ENCODE results near the gene NOC4L. TPM values are rescaled to one million over a fixed set of nuclear protein-coding genes. Genes with fewer than 3 reads are reported as not detected.

The NOC4L gene
- polyA plus RNA-seq, 1 donor (not counting 4 experiments of a cell fraction or from before 2014, with no cell fraction given) = 3.7 TPM

DNA sequence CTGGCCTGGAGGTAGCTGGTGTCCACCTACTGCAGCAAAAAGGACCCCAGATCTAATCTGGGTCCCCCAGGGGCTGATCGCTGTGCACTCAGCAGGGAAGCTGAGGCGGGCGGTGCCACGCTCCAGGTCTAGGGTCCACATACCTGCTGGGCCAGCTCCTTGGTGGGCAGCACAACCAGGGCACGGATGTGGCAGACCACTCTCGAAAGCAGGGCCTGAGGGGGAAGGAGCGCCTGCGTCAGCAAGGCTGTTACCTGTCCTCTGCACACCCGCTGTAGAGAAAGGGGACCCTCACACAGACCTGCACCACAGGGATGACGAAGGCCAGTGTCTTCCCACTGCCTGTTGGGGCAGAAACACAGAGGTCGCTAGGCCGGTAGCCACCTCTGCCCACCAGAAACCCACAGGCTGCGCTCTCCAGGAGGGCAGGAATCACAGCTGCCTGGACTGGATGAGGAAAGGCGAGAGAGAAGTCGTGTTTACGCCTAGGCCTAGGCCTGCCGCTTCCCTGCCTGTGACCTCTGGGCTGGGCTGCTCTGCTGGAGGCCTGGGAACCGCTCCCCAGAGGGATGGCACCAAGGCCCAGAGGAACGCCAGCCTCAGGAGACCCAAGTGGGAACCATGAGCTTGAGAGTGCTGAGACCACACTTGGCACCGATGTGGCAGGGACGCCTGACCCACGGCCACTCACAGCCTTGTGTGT, 2.1 kb upstream of the NOC4L start:
- no peak for TF ChIP-seq EZH2 (IDR thresholded peaks at IDR 0.05; ENCODE audit: low read length)
- TF ChIP-seq, protein P1, sequence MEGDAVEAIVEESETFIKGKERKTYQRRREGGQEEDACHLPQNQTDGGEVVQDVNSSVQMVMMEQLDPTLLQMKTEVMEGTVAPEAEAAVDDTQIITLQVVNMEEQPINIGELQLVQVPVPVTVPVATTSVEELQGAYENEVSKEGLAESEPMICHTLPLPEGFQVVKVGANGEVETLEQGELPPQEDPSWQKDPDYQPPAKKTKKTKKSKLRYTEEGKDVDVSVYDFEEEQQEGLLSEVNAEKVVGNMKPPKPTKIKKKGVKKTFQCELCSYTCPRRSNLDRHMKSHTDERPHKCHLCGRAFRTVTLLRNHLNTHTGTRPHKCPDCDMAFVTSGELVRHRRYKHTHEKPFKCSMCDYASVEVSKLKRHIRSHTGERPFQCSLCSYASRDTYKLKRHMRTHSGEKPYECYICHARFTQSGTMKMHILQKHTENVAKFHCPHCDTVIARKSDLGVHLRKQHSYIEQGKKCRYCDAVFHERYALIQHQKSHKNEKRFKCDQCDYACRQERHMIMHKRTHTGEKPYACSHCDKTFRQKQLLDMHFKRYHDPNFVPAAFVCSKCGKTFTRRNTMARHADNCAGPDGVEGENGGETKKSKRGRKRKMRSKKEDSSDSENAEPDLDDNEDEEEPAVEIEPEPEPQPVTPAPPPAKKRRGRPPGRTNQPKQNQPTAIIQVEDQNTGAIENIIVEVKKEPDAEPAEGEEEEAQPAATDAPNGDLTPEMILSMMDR (optimal IDR thresholded peaks at IDR 0.05 in 1 of 3, IDR thresholded peaks at IDR 0.05 in 1 of 3, conservative IDR thresholded peaks at IDR 0.05 in 1 of 3; ENCODE audit: extremely low read depth in 1 of 3, insufficient read depth in 2 of 3, low read length in 3 of 3) = no peak
- DNase-seq (ENCODE audit: low read depth, low spot score) (no peak), FAIRE-seq (no peak)
- Histone ChIP-seq H3K9me3 (ENCODE audit: control insufficient read depth, low read depth, low read length) (no peaks in the 10 kb centered on the region), H2AFZ (ENCODE audit: control insufficient read depth, low read length) (no peak overlapping the region), H3K79me2 (ENCODE audit: control insufficient read depth, insufficient read depth, low read length) (peaks cover 43% of the 10 kb centered on the region), H3K36me3 (ENCODE audit: control insufficient read depth in 2 of 2, extremely low read depth in 1 of 2, insufficient read depth in 2 of 2, low read length in 2 of 2) (peaks cover 17 to 21% of the 10 kb centered on the region in 2 experiments), H3K9ac (ENCODE audit: control insufficient read depth, extremely low read depth, insufficient read depth, low read length) (no peak overlapping the region), H3K27ac (ENCODE audit: control insufficient read depth, insufficient read depth, low read length) (no peak overlapping the region), H3K4me2 (ENCODE audit: control insufficient read depth, extremely low read depth, insufficient read depth, low read depth, low read length) (no peak overlapping the region), H3K9me1 (ENCODE audit: control insufficient read depth, extremely low read depth, insufficient read depth, low read length) (no peaks in the 10 kb centered on the region), H3K4me3 (ENCODE audit: control insufficient read depth in 2 of 3, extremely low read depth in 1 of 3, insufficient read depth in 2 of 3, low read depth in 1 of 3, low read length in 3 of 3) (no peak overlapping the region), H3K27me3 (ENCODE audit: control insufficient read depth, extremely low read depth, insufficient read depth, low read length) (no peaks in the 10 kb centered on the region), H4K20me1 (ENCODE audit: control insufficient read depth, extremely low read depth, insufficient read depth, low read length) (no peaks in the 10 kb centered on the region), H3K4me1 (ENCODE audit: control insufficient read depth, extremely low read depth, insufficient read depth, low read length) (peaks cover 16% of the 10 kb centered on the region)
- dilution Hi-C loops (cut with MboI; ENCODE audit: extremely low pct_ligation_motif_present, low sequenced_read_pairs) = no loop called here

DNA sequence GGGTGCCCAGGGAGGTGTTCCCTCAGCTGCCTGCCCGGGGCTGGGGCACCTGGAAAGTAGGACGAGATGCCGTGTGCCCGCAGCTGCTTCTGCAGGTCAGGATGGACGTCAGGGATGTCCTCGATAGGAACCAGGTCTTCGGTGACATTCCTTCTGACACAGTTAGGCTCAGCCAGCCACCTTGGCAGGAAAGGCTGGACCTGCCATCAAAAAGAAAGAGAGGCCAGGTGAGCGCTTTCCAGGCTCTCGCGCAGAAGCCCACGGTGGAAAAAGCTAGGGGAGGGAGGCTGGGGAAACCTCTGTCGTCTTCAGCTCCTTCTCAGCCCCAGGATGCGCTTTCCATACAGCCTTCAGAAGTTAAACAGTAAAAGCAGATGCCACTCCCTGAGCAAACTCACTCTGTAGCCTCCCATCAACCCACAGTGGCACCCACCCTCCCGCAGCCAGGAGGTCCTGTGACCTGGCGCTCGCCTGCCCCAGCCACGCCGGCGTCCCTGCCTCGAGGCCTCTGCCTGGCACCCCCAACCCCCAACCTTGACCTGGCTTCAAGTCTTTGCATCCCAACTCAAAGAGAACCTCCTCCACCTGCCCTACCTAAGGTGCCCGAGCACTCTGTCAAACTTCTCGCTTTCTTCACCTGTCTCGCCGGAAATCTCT, 1.4 kb upstream of the NOC4L start:
- DNase-seq (ENCODE audit: low read depth, low spot score) = no peak
- H3K9me1 ChIP-seq (ENCODE audit: control insufficient read depth, extremely low read depth, insufficient read depth, low read length) = no peaks in the 10 kb centered on the region
- H3K27me3 ChIP-seq (ENCODE audit: control insufficient read depth, extremely low read depth, insufficient read depth, low read length) = no peaks in the 10 kb centered on the region
- no peak for FAIRE-seq
- TF ChIP-seq, protein P1 (optimal IDR thresholded peaks at IDR 0.05 in 1 of 3, IDR thresholded peaks at IDR 0.05 in 1 of 3, conservative IDR thresholded peaks at IDR 0.05 in 1 of 3; ENCODE audit: extremely low read depth in 1 of 3, insufficient read depth in 2 of 3, low read length in 3 of 3) = no peak
- no peak for TF ChIP-seq EZH2 (IDR thresholded peaks at IDR 0.05; ENCODE audit: low read length)
- H3K4me2 ChIP-seq (ENCODE audit: control insufficient read depth, extremely low read depth, insufficient read depth, low read depth, low read length) = peak overlapping the region; percentile 95
- peaks cover 17 to 20% of the 10 kb centered on the region in 2 experiments for H3K36me3 ChIP-seq (ENCODE audit: control insufficient read depth in 2 of 2, extremely low read depth in 1 of 2, insufficient read depth in 2 of 2, low read length in 2 of 2)
- H3K9ac ChIP-seq (ENCODE audit: control insufficient read depth, extremely low read depth, insufficient read depth, low read length) = peak overlapping the region; percentile 83
- H3K27ac ChIP-seq (ENCODE audit: control insufficient read depth, insufficient read depth, low read length) = peak overlapping the region; percentile 49
- no peaks in the 10 kb centered on the region for H3K9me3 ChIP-seq (ENCODE audit: control insufficient read depth, low read depth, low read length)
- H3K79me2 ChIP-seq (ENCODE audit: control insufficient read depth, insufficient read depth, low read length) = peaks cover 43% of the 10 kb centered on the region
- dilution Hi-C loops (cut with MboI; ENCODE audit: extremely low pct_ligation_motif_present, low sequenced_read_pairs) = no loop called here
- H3K4me3 ChIP-seq (ENCODE audit: control insufficient read depth in 2 of 3, extremely low read depth in 1 of 3, insufficient read depth in 2 of 3, low read depth in 1 of 3, low read length in 3 of 3) = peak overlapping the region; percentile 80 to 97 (median 81)
- H2AFZ ChIP-seq (ENCODE audit: control insufficient read depth, low read length) = no peak overlapping the region
- H3K4me1 ChIP-seq (ENCODE audit: control insufficient read depth, extremely low read depth, insufficient read depth, low read length) = peaks cover 16% of the 10 kb centered on the region
- H4K20me1 ChIP-seq (ENCODE audit: control insufficient read depth, extremely low read depth, insufficient read depth, low read length) = no peaks in the 10 kb centered on the region

Measured in keratinocyte (primary cell).